CD4-positive, alpha-beta T cell (primary cell): ENCODE data around the gene ZIC5. TPM values are rescaled to one million over a fixed set of nuclear protein-coding genes. Genes with fewer than 3 reads are reported as not detected.

Source experiments
- ATAC-seq: fragments of 200-7000 bp; cut with Tn5 transposase; one replicate; pipeline ENCODE4 v1.10.0; 2022; ENCODE audit warnings: mild to moderate bottlenecking; ENCODE audit not compliant: poor library complexity
- CTCF ChIA-PET: fragments of 350-600 bp; sonication (Branson Sonifier 250); formaldehyde crosslinking; loops from one replicate; lab custom pipeline; 2021; ENCODE audit warnings: antibody characterized with exemption, inconsistent platforms; lab: Charles Lee
- POLR2A ChIA-PET: fragments of 350-600 bp; sonication (Branson Sonifier 250); formaldehyde crosslinking; loops from one replicate; lab custom pipeline; 2021; ENCODE audit warnings: antibody characterized with exemption, inconsistent platforms; lab: Charles Lee
- DNase-seq, 14 experiments: peaks; one replicate each; pipeline ENCODE4 v3.0.0-alpha.2; 2013 to 2020; ENCODE audit warnings: mixed read lengths in 2 of 14
- H3K27ac ChIP-seq, 2 donors: one replicate each; pipeline versions ENCODE4 v1.5.1 to v1.7.0; 2013; ENCODE audit warnings: low read length in 2 of 2, low read depth in 1 of 2, mild to moderate bottlenecking in 1 of 2
- H3K27me3 ChIP-seq, 2 experiments: 1 replicate in 1 of 2; 2 replicates in 1 of 2; pipeline versions ENCODE4 v1.6.1 to v1.7.0; 2013; ENCODE audit warnings: low read length in 2 of 2, control low read depth in 1 of 2, mild to moderate bottlenecking in 1 of 2, moderate library complexity in 1 of 2; ENCODE audit not compliant: insufficient read depth in 2 of 2, control insufficient read depth in 1 of 2
- H3K36me3 ChIP-seq: one replicate; pipeline ENCODE4 v1.6.1; 2013; ENCODE audit warnings: low read length, control low read depth; ENCODE audit not compliant: insufficient read depth
- H3K4me1 ChIP-seq: one replicate; pipeline ENCODE4 v1.6.1; 2013; ENCODE audit warnings: low read length, control low read depth; ENCODE audit not compliant: insufficient read depth
- H3K4me3 ChIP-seq: one replicate; pipeline ENCODE4 v1.5.1; 2013; ENCODE audit warnings: mild to moderate bottlenecking, low read length, moderate library complexity
- H3K9me3 ChIP-seq, 2 experiments: 1 replicate in 1 of 2; 2 replicates in 1 of 2; pipeline versions ENCODE4 v1.6.1 to v1.7.0; 2013; ENCODE audit warnings: low read length in 2 of 2, mild to moderate bottlenecking in 2 of 2, control low read depth in 1 of 2, moderate library complexity in 1 of 2; ENCODE audit not compliant: control insufficient read depth in 1 of 2, insufficient read depth in 1 of 2
- H3K27ac Mint-ChIP-seq: one replicate; pipeline ENCODE4 v1.8.0; 2020; ENCODE audit warnings: mixed read lengths
- H3K27me3 Mint-ChIP-seq: one replicate; pipeline ENCODE4 v1.8.0; 2021; ENCODE audit warnings: mixed read lengths
- H3K36me3 Mint-ChIP-seq: one replicate; pipeline ENCODE4 v1.8.0; 2021; ENCODE audit warnings: low read depth, mixed read lengths
- H3K4me1 Mint-ChIP-seq: one replicate; pipeline ENCODE4 v1.8.0; 2021; ENCODE audit warnings: low read depth, mixed read lengths
- H3K4me3 Mint-ChIP-seq: one replicate; pipeline ENCODE4 v1.8.0; 2020; ENCODE audit warnings: mild to moderate bottlenecking, mixed read lengths
- H3K9me3 Mint-ChIP-seq: one replicate; pipeline ENCODE4 v1.8.0; 2020; ENCODE audit warnings: mixed read lengths
- intact Hi-C, 2 experiments: fragments of 100-400 bp; cut with DNase I in 1 of 2; cut with micrococcal nuclease in 1 of 2; formaldehyde crosslinking; loops; one replicate each; pipeline versions ENCODE4 v1.15.1 to v1.9.0; 2023 to 2025; cut with DNase I, micrococcal nuclease
- total RNA-seq, 174 experiments: library from RNA in 2 of 174; stranded (reverse) in 2 of 174; gene quantifications; one replicate each; pipeline ENCODE4 v1.2.3 and lab custom pipeline; 2021 to 2026
- TF ChIP-seq, protein P1 (sequence below): fragments of 200-600 bp; IDR thresholded peaks from one replicate; pipeline ENCODE4 v1.8.0; 2022; ENCODE audit warnings: antibody characterized with exemption, mild to moderate bottlenecking

The ZIC5 gene
- total RNA-seq, 2 experiments from 2014 or later: not detected

DNA sequence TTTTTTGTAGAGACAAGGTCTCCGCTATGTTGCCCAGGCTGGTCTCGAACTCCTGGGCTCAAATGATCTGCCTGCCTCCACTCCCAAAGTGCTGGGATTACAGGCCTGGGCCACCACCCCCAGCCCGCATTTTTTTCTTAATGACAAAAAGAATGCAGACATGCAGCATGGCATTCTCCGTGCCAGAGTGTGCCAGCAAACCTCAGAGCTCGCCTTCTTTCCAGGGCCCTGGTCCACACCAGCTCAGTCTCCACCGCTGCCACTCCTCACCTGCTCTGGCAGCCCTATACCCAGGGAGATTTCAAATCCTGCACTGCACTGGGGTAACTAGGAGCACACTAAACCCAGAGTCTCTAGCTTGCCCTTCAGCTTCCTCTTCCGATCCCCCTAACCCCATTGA, 41.7 kb downstream of the ZIC5 start:
- Mint-ChIP-seq H3K9me3 (no peaks in the 10 kb centered on the region), H3K4me1 (no peaks in the 10 kb centered on the region), H3K27ac (no peak overlapping the region), H3K27me3 (peaks cover 39% of the 10 kb centered on the region), H3K4me3 (no peak overlapping the region), H3K36me3 (no peaks in the 10 kb centered on the region)
- no peak for DNase-seq
- Histone ChIP-seq H3K36me3 (no peaks in the 10 kb centered on the region), H3K4me3 (no peak overlapping the region), H3K27me3 (peaks cover 0 to 8% of the 10 kb centered on the region in 2 experiments), H3K4me1 (no peaks in the 10 kb centered on the region), H3K9me3 (no peaks in the 10 kb centered on the region), H3K27ac (no peak overlapping the region)
- ATAC-seq: no peak
- TF ChIP-seq, protein P1, sequence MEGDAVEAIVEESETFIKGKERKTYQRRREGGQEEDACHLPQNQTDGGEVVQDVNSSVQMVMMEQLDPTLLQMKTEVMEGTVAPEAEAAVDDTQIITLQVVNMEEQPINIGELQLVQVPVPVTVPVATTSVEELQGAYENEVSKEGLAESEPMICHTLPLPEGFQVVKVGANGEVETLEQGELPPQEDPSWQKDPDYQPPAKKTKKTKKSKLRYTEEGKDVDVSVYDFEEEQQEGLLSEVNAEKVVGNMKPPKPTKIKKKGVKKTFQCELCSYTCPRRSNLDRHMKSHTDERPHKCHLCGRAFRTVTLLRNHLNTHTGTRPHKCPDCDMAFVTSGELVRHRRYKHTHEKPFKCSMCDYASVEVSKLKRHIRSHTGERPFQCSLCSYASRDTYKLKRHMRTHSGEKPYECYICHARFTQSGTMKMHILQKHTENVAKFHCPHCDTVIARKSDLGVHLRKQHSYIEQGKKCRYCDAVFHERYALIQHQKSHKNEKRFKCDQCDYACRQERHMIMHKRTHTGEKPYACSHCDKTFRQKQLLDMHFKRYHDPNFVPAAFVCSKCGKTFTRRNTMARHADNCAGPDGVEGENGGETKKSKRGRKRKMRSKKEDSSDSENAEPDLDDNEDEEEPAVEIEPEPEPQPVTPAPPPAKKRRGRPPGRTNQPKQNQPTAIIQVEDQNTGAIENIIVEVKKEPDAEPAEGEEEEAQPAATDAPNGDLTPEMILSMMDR: no peak
- intact Hi-C loops: no loop called here
- ChIA-PET POLR2A (no interaction called here), CTCF (no interaction called here)

DNA sequence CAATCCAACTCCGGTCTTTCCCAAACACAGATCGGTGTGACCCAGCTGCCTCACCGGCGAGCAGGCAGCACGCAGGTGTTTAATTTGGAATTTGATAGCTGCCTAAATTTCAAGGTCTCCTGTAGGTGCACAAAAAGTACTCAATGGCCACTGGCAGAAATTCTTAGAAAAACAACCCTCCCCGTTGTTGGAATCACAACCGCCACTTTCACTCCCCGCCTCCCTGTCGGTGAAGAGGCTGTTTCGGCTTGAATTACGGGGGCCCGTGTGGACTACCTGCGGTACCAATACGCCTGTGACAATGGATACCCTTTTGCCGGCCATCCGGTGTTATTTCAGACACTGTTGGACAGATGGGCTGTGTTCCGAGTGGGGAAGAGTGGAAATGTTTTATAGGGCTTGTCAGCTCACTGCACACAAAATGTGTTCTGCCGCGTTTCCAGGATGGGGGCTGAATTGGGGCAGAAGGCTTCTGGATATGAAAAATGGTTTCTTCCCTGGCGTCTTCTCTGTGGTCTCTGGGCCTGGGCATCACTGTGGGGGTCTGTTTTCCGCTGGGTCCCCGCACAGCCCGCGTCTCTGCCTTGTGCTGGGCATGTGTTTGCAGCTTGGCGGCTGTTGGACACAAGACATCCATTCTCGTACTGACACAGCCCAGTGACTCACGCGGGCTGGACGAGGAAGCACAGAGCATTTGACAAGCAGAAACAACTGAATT, 45.4 kb downstream of the ZIC5 start:
- ChIA-PET CTCF (interaction anchor here (0.6 kb wide), 1 partner anchor 51 kb away, joined by 3 read pairs; no protein-coding TSS in a partner anchor), POLR2A (no interaction called here)
- no peaks in the 10 kb centered on the region for H3K9me3 ChIP-seq
- Mint-ChIP-seq H3K36me3 (no peaks in the 10 kb centered on the region), H3K9me3 (peaks cover 3% of the 10 kb centered on the region), H3K27me3 (peaks cover 49% of the 10 kb centered on the region), H3K27ac (no peak overlapping the region), H3K4me3 (no peak overlapping the region), H3K4me1 (no peaks in the 10 kb centered on the region)
- H3K4me3 ChIP-seq: no peak overlapping the region
- intact Hi-C loops: no loop called here
- H3K4me1 ChIP-seq: no peaks in the 10 kb centered on the region
- TF ChIP-seq, protein P1: no peak
- no peak for DNase-seq
- no peak for ATAC-seq
- no peak overlapping the region for H3K27ac ChIP-seq
- H3K36me3 ChIP-seq: no peaks in the 10 kb centered on the region
- H3K27me3 ChIP-seq: peaks cover 0 to 12% of the 10 kb centered on the region in 2 experiments

DNA sequence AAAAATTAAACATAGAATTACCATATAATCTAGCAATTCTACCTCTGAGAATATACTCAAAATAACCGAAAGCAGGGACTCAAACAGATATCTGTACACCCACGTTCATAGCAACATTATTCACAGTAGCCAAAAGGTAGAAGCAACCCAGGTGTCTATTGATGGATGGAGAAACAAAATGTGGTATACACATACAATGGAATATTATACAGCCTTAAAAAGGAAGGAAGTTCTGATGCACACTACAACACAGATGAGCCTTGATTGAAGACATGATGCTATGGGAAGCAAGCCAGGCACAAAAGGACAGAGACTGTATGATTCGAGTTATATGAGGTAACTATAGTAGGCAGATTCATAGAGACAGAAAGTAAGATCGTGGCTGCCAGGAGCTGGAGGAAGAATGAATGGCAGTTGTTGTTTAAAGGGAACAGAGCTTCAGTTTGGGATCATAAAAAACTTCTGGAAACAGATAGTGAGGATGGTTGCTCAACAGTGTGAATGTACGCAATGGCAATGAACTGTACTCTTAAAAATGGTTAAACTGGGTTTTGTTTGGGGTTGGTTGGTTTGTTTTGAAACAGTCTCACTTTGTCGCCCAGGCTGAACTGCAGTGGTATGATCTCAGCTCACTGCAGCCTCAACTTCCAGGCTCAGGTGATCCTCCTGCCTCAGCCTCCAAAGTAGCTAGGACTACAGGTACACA, 47.5 kb downstream of the ZIC5 start:
- Mint-ChIP-seq H3K27me3 (peaks cover 39% of the 10 kb centered on the region), H3K4me1 (no peaks in the 10 kb centered on the region), H3K4me3 (no peak overlapping the region), H3K27ac (no peak overlapping the region), H3K9me3 (peaks cover 3% of the 10 kb centered on the region), H3K36me3 (no peaks in the 10 kb centered on the region)
- Histone ChIP-seq H3K4me3 (no peak overlapping the region), H3K27me3 (peaks cover 0 to 9% of the 10 kb centered on the region in 2 experiments), H3K36me3 (no peaks in the 10 kb centered on the region), H3K9me3 (no peaks in the 10 kb centered on the region), H3K27ac (no peak overlapping the region), H3K4me1 (no peaks in the 10 kb centered on the region)
- ChIA-PET POLR2A (no interaction called here), CTCF (interaction anchor here (0.7 kb wide), 1 partner anchor 474 kb away, joined by 3 read pairs; no protein-coding TSS in a partner anchor)
- ATAC-seq (no peak), DNase-seq (no peak)
- TF ChIP-seq, protein P1: no peak
- intact Hi-C loops: no loop called here
